ENCODE data around the gene ST3GAL2. TPM values are rescaled to one million over a fixed set of nuclear protein-coding genes. Genes with fewer than 3 reads are reported as not detected.

The ST3GAL2 gene
- total and polyA plus RNA-seq, 9 of the 15 experiments (the other 6 are each of a cell fraction or from before 2014, with no cell fraction given): 1.5 to 108 (median 34.3) TPM

- TF ChIP-seq ZNF609 (CRISPR knock-in tag; IDR thresholded peaks at IDR 0.05; ENCODE audit: borderline replicate concordance) (no peak), ZBTB12 (CRISPR knock-in tag; IDR thresholded peaks at IDR 0.05) (no peak), ZNF639 (CRISPR knock-in tag; conservative IDR thresholded peaks at IDR 0.05 in 1 of 2, IDR thresholded peaks at IDR 0.05 in 1 of 2) (peak in 1 of 2 experiments; percentile 69; a peak in 1 of 4 replicates), MLLT1 (IDR thresholded peaks at IDR 0.05) (peak in 1 of 2 experiments; percentile 48; a peak in 2 of 4 replicates), BRD4 (IDR thresholded peaks at IDR 0.05) (no peak), POLR2B (IDR thresholded peaks at IDR 0.05; ENCODE audit: low read depth, partially characterized antibody) (peak; percentile 36), MTF1 (CRISPR knock-in tag; IDR thresholded peaks at IDR 0.05; ENCODE audit: borderline replicate concordance) (no peak), ZNF76 (CRISPR knock-in tag; IDR thresholded peaks at IDR 0.05; ENCODE audit: borderline replicate concordance) (no peak), ZNF764 (CRISPR knock-in tag; IDR thresholded peaks at IDR 0.05; ENCODE audit: low read depth) (no peak), CSDE1 (IDR thresholded peaks at IDR 0.05) (no peak), TAF9B (IDR thresholded peaks at IDR 0.05; ENCODE audit: partially characterized antibody) (peak; percentile 68), MAZ (CRISPR knock-in tag; conservative IDR thresholded peaks at IDR 0.05 in 1 of 2, IDR thresholded peaks at IDR 0.05 in 1 of 2) (peak; percentile 37 to 73; a peak in 3 of 4 replicates), E2F1 (CRISPR knock-in tag; IDR thresholded peaks at IDR 0.05) (no peak), PHF8 (IDR thresholded peaks at IDR 0.05; ENCODE audit: borderline replicate concordance, low read length) (no peak; the same call in 1 of the 2 replicates), TFAP4 (CRISPR knock-in tag; IDR thresholded peaks at IDR 0.05; ENCODE audit: borderline replicate concordance) (peak; percentile 57)
These were observed 1.8 kb downstream of the ST3GAL2 start (continued) for GRCh38 chr16:70437017-70437581.

Measured in K562 (cell line).